Esophagus muscularis mucosa (tissue), 4 donors: Measurements from ENCODE around the gene PPIG. TPM values are rescaled to one million over a fixed set of nuclear protein-coding genes. Genes with fewer than 3 reads are reported as not detected.

Experiments used
- DNase-seq: peaks from one replicate; pipeline ENCODE4 v3.0.0-alpha.2; 2017; ENCODE audit errors: extremely low spot score
- H3K27ac ChIP-seq, 4 donors: fragments of 200-600 bp; sonication (generic); replicated peaks in 1 of 4; 1 replicate in 3 of 4; 2 replicates in 1 of 4; pipeline ENCODE4 v1.5.1; 2016 to 2019; ENCODE audit warnings: mild to moderate bottlenecking in 1 of 4
- H3K27me3 ChIP-seq, 4 donors: fragments of 200-600 bp; sonication (generic); one replicate each; pipeline versions ENCODE4 v1.5.1 to v1.6.0; 2016 to 2019
- H3K36me3 ChIP-seq, 4 donors: fragments of 200-600 bp; sonication (generic); one replicate each; pipeline ENCODE4 v1.5.1; 2016 to 2019
- H3K4me1 ChIP-seq, 4 donors: fragments of 200-600 bp; sonication (generic); one replicate each; pipeline ENCODE4 v1.5.1; 2016 to 2019
- H3K4me3 ChIP-seq, 4 donors: fragments of 200-600 bp; sonication (generic); 1 replicate in 2 of 4; 2 replicates in 2 of 4; pipeline ENCODE4 v1.5.1; 2016 to 2019; ENCODE audit warnings: mild to moderate bottlenecking in 4 of 4, moderate library complexity in 1 of 4
- H3K9me3 ChIP-seq, 4 donors: fragments of 200-600 bp; sonication (generic); 1 replicate in 3 of 4; 2 replicates in 1 of 4; pipeline ENCODE4 v1.5.1; 2016 to 2019
- CTCF ChIP-seq, 3 experiments: fragments of 200-600 bp in 2 of 3; fragments of 450-650 bp in 1 of 3; sonication (generic) in 2 of 3; IDR thresholded peaks; one replicate each; pipeline ENCODE4 v1.5.1; 2017 to 2019; ENCODE audit warnings: antibody characterized with exemption in 3 of 3, mild to moderate bottlenecking in 2 of 3, moderate library complexity in 1 of 3
- EP300 ChIP-seq: sonication (generic); formaldehyde crosslinking; IDR thresholded peaks from one replicate; pipeline ENCODE4 v1.6.1; 2017; ENCODE audit warnings: antibody characterized with exemption
- POLR2A ChIP-seq: fragments of 450-650 bp; IDR thresholded peaks from one replicate; pipeline ENCODE4 v1.6.1; 2017; ENCODE audit warnings: antibody characterized with exemption, moderate library complexity, mild to moderate bottlenecking, low read depth
- POLR2AphosphoS5 ChIP-seq, 2 donors: sonication (generic); formaldehyde crosslinking; IDR thresholded peaks; one replicate each; pipeline ENCODE4 v1.6.1; 2017; ENCODE audit warnings: antibody characterized with exemption in 2 of 2
- WGBS: methylation state at CpG from one replicate; pipeline ENCODE4 v1.1.5; 2018; 5-methylcytosine and 5-hydroxymethylcytosine counted together
- intact Hi-C: fragments of 100-400 bp; cut with DNase I; formaldehyde crosslinking; loops from one replicate; pipeline ENCODE4 v1.15.1; 2023
- total RNA-seq, 4 donors: library from RNA; depleted of rRNA; stranded (reverse); fragments of >200 nt; gene quantifications; one replicate each; pipeline versions ENCODE4 v1.1.0 to v1.2.1, GENCODE V29; 2016

PPIG gene
- total RNA-seq, 4 donors from 2014 or later, result 26.5 to 48.6 (median 34.5) TPM

- no peaks in the 10 kb centered on the region for H3K4me1 ChIP-seq
- DNase-seq, result no peak
- WGBS, result 100% methylated on average over 2 of the region's 2 CpGs
- TF ChIP-seq POLR2A, result no peak
- TF ChIP-seq CTCF (IDR thresholded peaks at IDR 0.05), result no peak
- no peak for TF ChIP-seq POLR2AphosphoS5 (IDR thresholded peaks at IDR 0.05)
- no peak for TF ChIP-seq EP300
- no peak overlapping the region for H3K27ac ChIP-seq
- H3K9me3 ChIP-seq, result no peaks in the 10 kb centered on the region
- intact Hi-C loops, result no loop called here
- no peaks in the 10 kb centered on the region for H3K36me3 ChIP-seq
- H3K27me3 ChIP-seq, result no peaks in the 10 kb centered on the region
- no peak overlapping the region for H3K4me3 ChIP-seq
Measured at GRCh38 chr2:169673921-169674320, 89.8 kb downstream of the PPIG start.

- 64% methylated on average over 3 of the region's 3 CpGs for WGBS
Measured at GRCh38 chr2:169676357-169676756, 92.2 kb downstream of the PPIG start.

GRCh38 chr2:169676850-169677249, 92.7 kb downstream of the PPIG start:
- no peak overlapping the region for H3K4me3 ChIP-seq
- TF ChIP-seq CTCF (IDR thresholded peaks at IDR 0.05), result no peak
- no peak for TF ChIP-seq POLR2AphosphoS5 (IDR thresholded peaks at IDR 0.05)
- TF ChIP-seq EP300, result no peak
- TF ChIP-seq POLR2A, result no peak
- no peaks in the 10 kb centered on the region for H3K4me1 ChIP-seq
- intact Hi-C loops, result no loop called here
- H3K27ac ChIP-seq, result no peak overlapping the region
- H3K27me3 ChIP-seq, result no peaks in the 10 kb centered on the region
- 86% methylated on average over 6 of the region's 6 CpGs for WGBS
- DNase-seq, result no peak
- H3K36me3 ChIP-seq, result no peaks in the 10 kb centered on the region
- no peaks in the 10 kb centered on the region for H3K9me3 ChIP-seq

More at GRCh38 chr2:169676357-169676756, 92.2 kb downstream of the PPIG start:
- H3K9me3 ChIP-seq, result no peaks in the 10 kb centered on the region
- no peak overlapping the region for H3K27ac ChIP-seq
- no peaks in the 10 kb centered on the region for H3K36me3 ChIP-seq
- DNase-seq, result no peak
- no peaks in the 10 kb centered on the region for H3K27me3 ChIP-seq
- intact Hi-C loops, result no loop called here
- TF ChIP-seq POLR2A, result no peak
- no peak for TF ChIP-seq EP300
- no peak overlapping the region for H3K4me3 ChIP-seq
- H3K4me1 ChIP-seq, result no peaks in the 10 kb centered on the region

GRCh38 chr2:169683054-169683424, 98.9 kb downstream of the PPIG start:
- H3K36me3 ChIP-seq, result no peaks in the 10 kb centered on the region
- no peaks in the 10 kb centered on the region for H3K9me3 ChIP-seq
- TF ChIP-seq CTCF (IDR thresholded peaks at IDR 0.05) (no peak), EP300 (no peak), POLR2A (no peak), POLR2AphosphoS5 (IDR thresholded peaks at IDR 0.05) (no peak)
- 82% methylated on average over 3 of the region's 3 CpGs for WGBS
- DNase-seq, result no peak
- intact Hi-C loops, result no loop called here
- no peak overlapping the region for H3K27ac ChIP-seq
- no peaks in the 10 kb centered on the region for H3K27me3 ChIP-seq
- H3K4me1 ChIP-seq, result no peaks in the 10 kb centered on the region
- no peak overlapping the region for H3K4me3 ChIP-seq

GRCh38 chr2:169683425-169684134, 99.4 kb downstream of the PPIG start:
- intact Hi-C loops, result no loop called here
- TF ChIP-seq CTCF (IDR thresholded peaks at IDR 0.05) (no peak), POLR2AphosphoS5 (IDR thresholded peaks at IDR 0.05) (no peak), POLR2A (no peak), EP300 (no peak)
- 66% methylated on average over 3 of the region's 3 CpGs for WGBS

More at GRCh38 chr2:169683425-169684134, 99.4 kb downstream of the PPIG start:
- Histone ChIP-seq H3K4me3 (no peak overlapping the region), H3K36me3 (no peaks in the 10 kb centered on the region), H3K9me3 (no peaks in the 10 kb centered on the region), H3K27me3 (no peaks in the 10 kb centered on the region), H3K4me1 (no peaks in the 10 kb centered on the region), H3K27ac (no peak overlapping the region)
- no peak for DNase-seq
